ENCODE measurements around the gene PIP.

- no peak for TF ChIP-seq CTCF (IDR thresholded peaks at IDR 0.05)
- TF ChIP-seq POLR2A (IDR thresholded peaks at IDR 0.05) = no peak
These were observed 35.7 kb upstream of the PIP start for GRCh38 chr7:143096146-143096545.
